DMS53 (cell line): ENCODE results near the gene GABBR2.
"Not testable (repeated sequence)": the region's sequence is repeated elsewhere in the genome, so short reads cannot be mapped to it uniquely, and the experiment has no call there.

Experiments used
- DNase-seq: peaks from one replicate; lab custom pipeline; 2025; lab: John Stamatoyannopoulos, UW

GABBR2 gene

GRCh38 chr9:98285446-98285845 is 423.3 kb downstream of the GABBR2 start:
- no peak for DNase-seq

GRCh38 chr9:98284754-98285153 is 424.0 kb downstream of the GABBR2 start:
- DNase-seq, result no peak

GRCh38 chr9:98283143-98283542 is 425.6 kb downstream of the GABBR2 start:
- not testable (repeated sequence) for DNase-seq

- no peak for DNase-seq
Observed at GRCh38 chr9:98281281-98281680, 427.5 kb downstream of the GABBR2 start.

- no peak for DNase-seq
Observed at GRCh38 chr9:98280574-98280973, 428.2 kb downstream of the GABBR2 start.

GRCh38 chr9:98280162-98280561 is 428.6 kb downstream of the GABBR2 start:
- DNase-seq, result no peak

GRCh38 chr9:98276907-98277469 is 431.7 kb downstream of the GABBR2 start:
- DNase-seq, result no peak

GRCh38 chr9:98275159-98275558 is 433.6 kb downstream of the GABBR2 start:
- no peak for DNase-seq

- DNase-seq, result no peak
Observed at GRCh38 chr9:98272083-98272482, 436.7 kb downstream of the GABBR2 start.

GRCh38 chr9:98271479-98271878 is 437.3 kb downstream of the GABBR2 start:
- no peak for DNase-seq

- DNase-seq, result not testable (repeated sequence)
Observed at GRCh38 chr9:98270284-98270683, 438.5 kb downstream of the GABBR2 start.

- DNase-seq, result not testable (repeated sequence)
Observed at GRCh38 chr9:98269652-98270051, 439.1 kb downstream of the GABBR2 start.

- DNase-seq, result not testable (repeated sequence)
Observed at GRCh38 chr9:98267556-98267955, 441.2 kb downstream of the GABBR2 start.

GRCh38 chr9:98264516-98264915 is 444.2 kb downstream of the GABBR2 start:
- DNase-seq, result no peak

- DNase-seq, result peak; percentile 86
Observed at GRCh38 chr9:98263482-98264357, 445.0 kb downstream of the GABBR2 start.

- no peak for DNase-seq
Observed at GRCh38 chr9:98263080-98263479, 445.7 kb downstream of the GABBR2 start.

- DNase-seq, result no peak
Observed at GRCh38 chr9:98262056-98262455, 446.7 kb downstream of the GABBR2 start.

- no peak for DNase-seq
Observed at GRCh38 chr9:98260635-98261034, 448.1 kb downstream of the GABBR2 start.

- no peak for DNase-seq
Observed at GRCh38 chr9:98259791-98260190, 448.9 kb downstream of the GABBR2 start.

GRCh38 chr9:98256756-98257155 is 452.0 kb downstream of the GABBR2 start:
- peak; percentile 67 for DNase-seq

- DNase-seq, result peak; percentile 96
Observed at GRCh38 chr9:98255578-98256296, 453.0 kb downstream of the GABBR2 start, which contains the start of gene TBC1D2. TSS of gene TBC1D2 (minus strand) at chr9:98255649. CDS start at chr9:98255541, 108 bp downstream.

- DNase-seq, result no peak
Observed at GRCh38 chr9:98255061-98255577, 453.6 kb downstream of the GABBR2 start.
